BLaER1 treated with 17β-estradiol and CSF1 and Interleukin-3, amounts not matched to agents 10 nM and 100 nM (cell line): ENCODE results near the gene CHEK1.

ENCODE experiments used
- H3K27ac ChIP-seq, 11 experiments: shearing (Covaris generic); formaldehyde crosslinking; 2 replicates each; pipeline ENCODE4 v1.8.1; 2022
- H3K27me3 ChIP-seq, 11 experiments: shearing (Covaris generic); formaldehyde crosslinking; 2 replicates each; pipeline ENCODE4 v1.8.1; 2022
- H3K36me3 ChIP-seq, 11 experiments: shearing (Covaris generic); formaldehyde crosslinking; 2 replicates each; pipeline ENCODE4 v1.8.1; 2022
- H3K4me1 ChIP-seq, 10 experiments: shearing (Covaris generic); formaldehyde crosslinking; 2 replicates each; pipeline ENCODE4 v1.8.1; 2022
- H3K4me2 ChIP-seq, 11 experiments: shearing (Covaris generic); formaldehyde crosslinking; 2 replicates each; pipeline ENCODE4 v1.8.1; 2022
- H3K4me3 ChIP-seq, 10 experiments: shearing (Covaris generic); formaldehyde crosslinking; 2 replicates each; pipeline ENCODE4 v1.8.1; 2022
- H3K9ac ChIP-seq, 11 experiments: shearing (Covaris generic); formaldehyde crosslinking; 2 replicates each; pipeline ENCODE4 v1.8.1; 2022
- H3K9me3 ChIP-seq, 11 experiments: shearing (Covaris generic); formaldehyde crosslinking; replicated peaks in 1 of 11; 2 replicates each; pipeline ENCODE4 v1.8.1; 2022
- H4K20me1 ChIP-seq, 11 experiments: shearing (Covaris generic); formaldehyde crosslinking; 2 replicates each; pipeline ENCODE4 v1.8.1; 2022
- Cebpa-rat ChIP-seq, 11 experiments: shearing (Covaris generic); IDR thresholded peaks; 2 replicates each; pipeline ENCODE4 v1.8.1; 2022

CHEK1 gene

GRCh38 chr11:125591649-125592304 is 33.2 kb upstream of the CHEK1 start:
- Histone ChIP-seq H3K4me3 (peak overlapping the region; percentile 66 to 98 (median 90)), H3K27me3 (no peaks in the 10 kb centered on the region), H3K27ac (peak overlapping the region; percentile 92 to 98 (median 97)), H3K9me3 (no peaks in the 10 kb centered on the region), H3K9ac (peak overlapping the region; percentile 89 to 97 (median 95)), H3K4me2 (peak overlapping the region; percentile 78 to 91 (median 87)), H3K36me3 (peaks cover 8 to 22% (median 14%) of the 10 kb centered on the region in 11 experiments; a peak in 21 of 22 replicates), H3K4me1 (peaks cover 26 to 68% (median 34%) of the 10 kb centered on the region in 10 experiments), H4K20me1 (peaks cover 10 to 37% (median 18%) of the 10 kb centered on the region in 11 experiments; a peak in 16 of 22 replicates)
- TF ChIP-seq Cebpa-rat (IDR thresholded peaks at IDR 0.05) = no peak

GRCh38 chr11:125592305-125593113 is 32.5 kb upstream of the CHEK1 start, which contains the start of gene STT3A:
TSS of gene STT3A (plus strand) at chr11:125592852. CDS start at chr11:125595916, 3,064 bp downstream.
- Histone ChIP-seq H3K4me2 (peak within 1 kb of the TSS; percentile 89 to 97 (median 91)), H3K36me3 (peaks cover 15 to 29% (median 22%) of the 10 kb centered on the region in 11 experiments; a peak in 21 of 22 replicates), H3K4me1 (peaks cover 26 to 67% (median 34%) of the 10 kb centered on the region in 10 experiments), H3K4me3 (peak within 1 kb of the TSS; percentile 77 to 98 (median 92)), H4K20me1 (peaks cover 10 to 44% (median 22%) of the 10 kb centered on the region in 11 experiments; a peak in 16 of 22 replicates), H3K27me3 (no peaks in the 10 kb centered on the region), H3K9me3 (no peaks in the 10 kb centered on the region), H3K9ac (peak within 1 kb of the TSS; percentile 89 to 97 (median 95)), H3K27ac (peak within 1 kb of the TSS; percentile 92 to 98 (median 97))
- no peak for TF ChIP-seq Cebpa-rat (IDR thresholded peaks at IDR 0.05)

DNA sequence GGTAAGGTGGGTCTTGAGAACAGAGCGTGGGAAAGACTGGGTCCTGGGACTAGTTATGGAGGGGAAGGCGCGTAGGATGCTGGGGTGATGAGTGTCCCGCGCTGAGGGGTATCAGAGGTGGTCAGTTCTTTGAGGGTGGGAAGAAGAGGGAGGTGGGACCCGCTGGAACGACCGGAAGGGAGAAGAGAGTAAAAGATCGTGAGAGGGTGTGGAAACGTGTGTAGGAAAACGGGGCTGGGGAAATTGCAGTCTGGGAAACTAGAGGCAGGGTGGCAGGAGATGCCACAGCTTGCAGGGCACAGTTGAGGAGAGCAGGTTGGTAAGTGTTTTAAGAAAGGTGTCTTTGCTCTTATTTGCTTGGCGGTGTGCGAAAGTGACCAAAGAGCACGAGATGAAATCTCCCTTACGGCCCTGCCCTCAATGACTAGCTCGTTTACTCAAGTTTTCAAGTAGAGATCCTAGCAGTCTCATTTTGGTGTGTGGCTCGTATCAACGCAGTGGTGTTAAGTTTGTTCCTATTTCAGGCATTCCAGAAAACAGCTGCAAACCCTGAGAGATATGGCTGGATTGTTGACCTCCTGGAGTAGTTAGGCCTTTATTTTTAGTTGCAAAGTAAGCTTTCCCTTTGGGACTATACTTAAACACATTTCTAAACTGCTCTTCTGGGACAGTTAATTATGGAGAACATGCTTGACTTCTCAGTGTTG is 31.7 kb upstream of the CHEK1 start:
- H3K4me1 ChIP-seq = peaks cover 26 to 64% (median 34%) of the 10 kb centered on the region in 10 experiments
- peaks cover 23 to 37% (median 29%) of the 10 kb centered on the region in 11 experiments for H3K36me3 ChIP-seq
- peak overlapping the region; percentile 83 to 95 (median 86) for H3K9ac ChIP-seq
- H3K27ac ChIP-seq = peak overlapping the region; percentile 44 to 98 (median 79); a peak in 21 of 22 replicates
- H4K20me1 ChIP-seq = peaks cover 10 to 51% (median 27%) of the 10 kb centered on the region in 11 experiments; a peak in 16 of 22 replicates
- H3K9me3 ChIP-seq = no peaks in the 10 kb centered on the region
- TF ChIP-seq Cebpa-rat (IDR thresholded peaks at IDR 0.05) = no peak
- no peaks in the 10 kb centered on the region for H3K27me3 ChIP-seq
- peak overlapping the region; percentile 82 to 97 (median 91) for H3K4me2 ChIP-seq
- H3K4me3 ChIP-seq = peak overlapping the region; percentile 77 to 98 (median 92)

DNA sequence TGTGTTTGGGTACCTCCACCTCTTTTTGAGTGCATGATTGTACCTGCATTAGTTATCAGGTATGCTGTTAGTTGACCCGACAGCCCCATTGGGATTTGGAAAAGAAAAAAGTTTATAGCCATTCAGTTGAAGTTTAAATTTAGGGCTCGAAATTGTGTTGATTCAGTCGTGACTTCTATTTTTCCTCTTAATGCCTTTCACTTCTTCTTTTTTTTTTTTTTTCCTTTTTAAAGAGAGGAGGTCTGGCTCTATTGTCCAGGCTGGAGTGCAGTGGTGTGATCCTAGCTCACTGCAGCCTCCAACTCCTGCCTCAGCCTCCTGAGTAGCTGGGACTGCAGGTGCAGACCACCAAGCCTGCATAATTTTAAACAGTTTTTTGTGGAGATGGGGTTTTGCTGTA is 30.0 kb upstream of the CHEK1 start:
- Histone ChIP-seq H3K27ac (peak overlapping the region in 4 of 11 experiments; percentile 47 to 98 (median 52); a peak in 7 of 22 replicates), H3K4me3 (peak overlapping the region in 4 of 10 experiments; percentile 48 to 95 (median 92); a peak in 8 of 20 replicates), H3K36me3 (peaks cover 32 to 53% (median 46%) of the 10 kb centered on the region in 11 experiments), H3K9ac (peak overlapping the region in 6 of 11 experiments; percentile 2 to 83 (median 54); a peak in 10 of 22 replicates), H3K4me2 (peak overlapping the region; percentile 80 to 97 (median 91)), H3K4me1 (peaks cover 26 to 65% (median 38%) of the 10 kb centered on the region in 10 experiments), H3K9me3 (no peaks in the 10 kb centered on the region), H3K27me3 (no peaks in the 10 kb centered on the region), H4K20me1 (peaks cover 15 to 64% (median 37%) of the 10 kb centered on the region in 11 experiments; a peak in 17 of 22 replicates)
- TF ChIP-seq Cebpa-rat (IDR thresholded peaks at IDR 0.05) = no peak

DNA sequence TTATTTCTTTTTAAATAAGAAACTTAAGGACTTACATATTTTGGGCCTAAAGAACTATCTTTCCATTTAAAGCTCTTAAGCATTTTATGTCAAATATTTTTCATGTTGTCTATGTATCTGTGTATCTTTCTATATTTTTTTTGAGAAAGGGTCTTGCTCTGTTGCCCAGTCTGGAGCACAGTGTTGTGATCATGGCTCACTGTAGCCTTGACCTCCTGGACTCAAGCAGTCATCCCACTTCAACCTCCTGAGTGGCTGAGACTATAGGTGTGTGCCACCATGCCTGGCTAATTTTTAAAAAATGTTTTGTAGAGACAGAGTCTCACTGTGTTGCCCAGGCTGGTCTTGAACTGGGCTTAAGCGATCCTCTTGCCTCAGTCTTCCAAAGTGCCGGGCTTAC is 24.3 kb upstream of the CHEK1 start:
- H3K27ac ChIP-seq = no peak overlapping the region
- H3K27me3 ChIP-seq = no peaks in the 10 kb centered on the region
- no peak for TF ChIP-seq Cebpa-rat (IDR thresholded peaks at IDR 0.05)
- H4K20me1 ChIP-seq = peaks cover 9 to 66% (median 40%) of the 10 kb centered on the region in 11 experiments; a peak in 16 of 22 replicates
- peaks cover 0 to 34% (median 10%) of the 10 kb centered on the region in 10 experiments; a peak in 12 of 20 replicates for H3K4me1 ChIP-seq
- no peaks in the 10 kb centered on the region for H3K9me3 ChIP-seq
- H3K4me2 ChIP-seq = no peak overlapping the region
- peaks cover 89 to 100% (median 100%) of the 10 kb centered on the region in 11 experiments for H3K36me3 ChIP-seq
- H3K9ac ChIP-seq = no peak overlapping the region
- H3K4me3 ChIP-seq = no peak overlapping the region

DNA sequence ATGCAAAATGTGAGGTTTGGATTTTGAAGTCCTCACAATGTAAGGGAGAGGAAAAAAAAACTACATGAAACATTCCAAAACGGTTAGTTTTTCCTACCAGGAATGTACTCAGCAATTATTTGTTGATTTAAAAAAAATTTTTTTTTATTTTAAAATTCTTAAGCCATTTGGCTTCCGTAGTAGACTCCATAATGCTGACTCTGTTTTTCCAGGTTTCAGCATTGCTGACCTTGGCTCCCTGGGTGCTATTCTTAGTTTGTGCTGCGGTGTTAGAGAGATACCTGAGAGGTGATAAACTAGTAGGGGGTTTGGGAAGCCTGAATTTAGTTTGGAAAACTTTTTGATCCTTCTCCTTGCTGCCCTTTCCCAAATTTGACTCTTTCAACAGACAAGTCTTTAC is 21.8 kb upstream of the CHEK1 start:
- Histone ChIP-seq H3K4me3 (no peak overlapping the region), H3K9ac (no peak overlapping the region), H3K36me3 (peaks cover 92 to 100% (median 100%) of the 10 kb centered on the region in 11 experiments), H3K4me2 (no peak overlapping the region), H3K27me3 (no peaks in the 10 kb centered on the region), H3K9me3 (no peaks in the 10 kb centered on the region), H4K20me1 (peaks cover 8 to 58% (median 27%) of the 10 kb centered on the region in 11 experiments; a peak in 12 of 22 replicates), H3K4me1 (peaks cover 0 to 23% (median 5%) of the 10 kb centered on the region in 10 experiments; a peak in 8 of 20 replicates), H3K27ac (no peak overlapping the region)
- TF ChIP-seq Cebpa-rat (IDR thresholded peaks at IDR 0.05) = no peak

- H3K9me3 ChIP-seq = no peaks in the 10 kb centered on the region
- H3K4me1 ChIP-seq = peaks cover 0 to 6% (median 0%) of the 10 kb centered on the region in 10 experiments; a peak in 1 of 20 replicates
- no peak overlapping the region for H3K27ac ChIP-seq
- H4K20me1 ChIP-seq = peaks cover 4 to 56% (median 21%) of the 10 kb centered on the region in 11 experiments; a peak in 11 of 22 replicates
- H3K4me3 ChIP-seq = no peak overlapping the region
- no peak for TF ChIP-seq Cebpa-rat (IDR thresholded peaks at IDR 0.05)
- H3K9ac ChIP-seq = no peak overlapping the region
- H3K4me2 ChIP-seq = no peak overlapping the region
- H3K27me3 ChIP-seq = no peaks in the 10 kb centered on the region
- peaks cover 100% of the 10 kb centered on the region in 11 experiments for H3K36me3 ChIP-seq
These were observed 19.5 kb upstream of the CHEK1 start for GRCh38 chr11:125605417-125605816.

DNA sequence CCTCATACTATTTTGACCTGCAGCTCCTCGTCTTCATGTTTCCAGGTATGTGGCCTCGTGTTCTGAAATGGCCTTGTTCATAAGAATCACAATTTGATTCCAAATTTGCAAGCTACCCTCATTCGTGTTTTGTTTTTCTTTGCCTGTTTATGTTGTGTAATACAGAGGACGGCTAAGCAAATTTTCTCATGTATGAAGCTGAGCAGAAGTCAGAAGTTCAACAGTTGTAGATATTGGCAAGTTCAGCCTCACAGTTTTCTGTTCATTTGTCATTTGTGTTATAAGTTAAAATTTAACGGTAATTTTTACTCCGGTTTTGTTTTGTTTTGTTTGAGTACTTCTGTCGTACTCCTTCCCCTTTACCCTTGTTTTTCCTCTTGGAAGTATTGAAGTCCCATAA is 15.4 kb upstream of the CHEK1 start:
- Histone ChIP-seq H3K4me2 (no peak overlapping the region), H3K9me3 (no peaks in the 10 kb centered on the region), H3K27me3 (no peaks in the 10 kb centered on the region), H3K9ac (no peak overlapping the region), H3K4me3 (no peak overlapping the region), H4K20me1 (peaks cover 0 to 41% (median 8%) of the 10 kb centered on the region in 11 experiments; a peak in 9 of 22 replicates), H3K27ac (no peak overlapping the region), H3K36me3 (peaks cover 98 to 100% (median 100%) of the 10 kb centered on the region in 11 experiments), H3K4me1 (no peaks in the 10 kb centered on the region)
- TF ChIP-seq Cebpa-rat (IDR thresholded peaks at IDR 0.05) = no peak
